K562 (cell line): ENCODE data around the gene BNC1. TPM values are rescaled to one million over a fixed set of nuclear protein-coding genes. Genes with fewer than 3 reads are reported as not detected.

Experiments used
- GATAD2A ChIP-seq: fragments of 450-650 bp; IDR thresholded peaks from 2 replicates; pipeline ENCODE4 v1.6.1; 2017
- NFATC3 ChIP-seq: fragments of 450-650 bp; IDR thresholded peaks from 2 replicates; pipeline ENCODE4 v1.6.1; 2017; ENCODE audit warnings: mild to moderate bottlenecking
- NR2C2 ChIP-seq, 2 experiments: fragments of 200-800 bp in 1 of 2; sonication (Bioruptor generic) in 1 of 2; sonication (generic) in 1 of 2; formaldehyde crosslinking in 1 of 2; IDR thresholded peaks; 2 replicates each; pipeline versions ENCODE4 v1.6.1 to v1.8.0; 2016 to 2022; ENCODE audit warnings: mild to moderate bottlenecking in 1 of 2, missing compliant biosample characterization in 1 of 2, missing genetic modification characterization in 1 of 2, missing genetic modification reagents in 1 of 2
- PHTF2 ChIP-seq: fragments of 250-450 bp; sonication (Bioruptor Pico); IDR thresholded peaks from 2 replicates; pipeline ENCODE4 v1.5.0; 2021; ENCODE audit warnings: mild to moderate bottlenecking
- RNF2 ChIP-seq: sonication (generic); IDR thresholded peaks from 2 replicates; pipeline ENCODE4 v1.6.1; 2016
- TFAM ChIP-seq: fragments of 250-450 bp; sonication (Bioruptor Pico); conservative IDR thresholded peaks from 2 replicates; pipeline ENCODE4 v1.5.0; 2021; ENCODE audit warnings: mild to moderate bottlenecking, moderate library complexity
- ZFP30 ChIP-seq: fragments of 250-450 bp; sonication (Bioruptor Pico); IDR thresholded peaks from 2 replicates; pipeline ENCODE4 v1.8.0; 2022; ENCODE audit warnings: moderate library complexity, mild to moderate bottlenecking, inconsistent platforms, borderline replicate concordance
- ZMIZ1 ChIP-seq, 2 experiments: fragments of 150-350 bp in 1 of 2; IDR thresholded peaks; 2 replicates each; pipeline ENCODE4 v1.6.1; 2012 to 2016; ENCODE audit warnings: low read depth in 2 of 2, low read length in 2 of 2, mild to moderate bottlenecking in 1 of 2, moderate library complexity in 1 of 2
- ZNF133 ChIP-seq: fragments of 250-450 bp; sonication (Bioruptor Pico); IDR thresholded peaks from 2 replicates; pipeline ENCODE4 v1.4.0; 2020; ENCODE audit warnings: mild to moderate bottlenecking
- ZNF212 ChIP-seq: fragments of 450-650 bp; formaldehyde crosslinking; IDR thresholded peaks from 2 replicates; pipeline ENCODE4 v1.4.0; 2020; ENCODE audit warnings: mild to moderate bottlenecking
- ZNF449 ChIP-seq: fragments of 250-450 bp; sonication (Bioruptor Pico); IDR thresholded peaks from 2 replicates; pipeline ENCODE4 v1.8.0; 2022; ENCODE audit warnings: moderate library complexity, mild to moderate bottlenecking, inconsistent platforms
- ZNF707 ChIP-seq: fragments of 250-450 bp; sonication (Bioruptor Pico); conservative IDR thresholded peaks from 2 replicates; pipeline ENCODE4 v1.8.0; 2022; ENCODE audit warnings: inconsistent platforms, mild to moderate bottlenecking, moderate library complexity
- polyA plus RNA-seq, 8 experiments: library from polyadenylated mRNA; depleted of rRNA in 4 of 8; stranded (reverse) in 5 of 8; unstranded in 3 of 8; fragments of >200 nt; fragmentation: Nextera tagmentation in 2 of 8; fragmentation: Illumina TruSeq in 1 of 8; extraction: Ambion mirVana in 2 of 8; extraction: Trizol in 1 of 8; gene quantifications; 2 replicates each; pipeline versions ENCODE4 v1.2.1 to v1.2.3, GENCODE V29; 2011 to 2014; ENCODE audit warnings: inconsistent platforms in 1 of 8, missing spikeins in 1 of 8
- total RNA-seq, 7 experiments: library from RNA; depleted of rRNA in 6 of 7; stranded (reverse); fragments of >200 nt in 6 of 7; fragmentation: Illumina TruSeq in 2 of 7; extraction: Trizol in 2 of 7; gene quantifications; 2 replicates each; pipeline versions ENCODE4 v1.2.1 to v1.2.3, GENCODE V29; 2011 to 2021; ENCODE audit warnings: low replicate concordance in 1 of 7

BNC1 gene
- total and polyA plus RNA-seq, 9 of the 15 experiments (the other 6 are each of a cell fraction or from before 2014, with no cell fraction given) = not detected

GRCh38 chr15:83268147-83268546 lies 16.3 kb downstream of the BNC1 start (continued):
- TF ChIP-seq PHTF2 (CRISPR knock-in tag) = no peak
- no peak for TF ChIP-seq ZNF449 (CRISPR knock-in tag)
- TF ChIP-seq NR2C2 (CRISPR knock-in tag; IDR thresholded peaks at IDR 0.05) = no peak
- no peak for TF ChIP-seq NR2C2 (tag; IDR thresholded peaks at IDR 0.05)
- TF ChIP-seq ZNF212 = no peak
- no peak for TF ChIP-seq ZFP30 (CRISPR knock-in tag)
- TF ChIP-seq NFATC3 = no peak
- no peak for TF ChIP-seq TFAM (CRISPR knock-in tag)
- no peak for TF ChIP-seq GATAD2A
- TF ChIP-seq RNF2 = no peak
- no peak for TF ChIP-seq ZNF707 (CRISPR knock-in tag)
- no peak for TF ChIP-seq ZNF133 (CRISPR knock-in tag)
- TF ChIP-seq ZMIZ1 (IDR thresholded peaks at IDR 0.05; ENCODE audit: low read depth in 2 of 2, low read length in 2 of 2) = no peak
